GM18951 (cell line): ENCODE data around the gene POLDIP2.

ENCODE experiments used
- POLR2A ChIP-seq: IDR thresholded peaks from 4 replicates; pipeline ENCODE4 v1.6.1; 2011; ENCODE audit warnings: mild to moderate bottlenecking; ENCODE audit not compliant: insufficient read length, insufficient read depth; ENCODE audit errors: extremely low read depth
- in situ Hi-C: fragments of 300-500 bp; cut with MboI; formaldehyde crosslinking; loops from one replicate; pipeline ENCODE4 v1.12.0; 2022; ENCODE audit warnings: low sequenced_read_pairs, mixed read lengths, inconsistent platforms; ENCODE audit not compliant: unreplicated experiment

POLDIP2 gene

GRCh38 chr17:28357061-28357900 lies at the start of gene POLDIP2:
TSS of gene POLDIP2 (minus strand) at chr17:28357527. CDS start at chr17:28357448, 79 bp downstream.
- peak; percentile 98 for TF ChIP-seq POLR2A
- in situ Hi-C loops: no loop called here

GRCh38 chr17:28406473-28406814 lies 49.1 kb upstream of the POLDIP2 start:
- no peak for TF ChIP-seq POLR2A
- in situ Hi-C loops: no loop called here

- TF ChIP-seq POLR2A: peak; percentile 57
- in situ Hi-C loops: no loop called here
Observed at GRCh38 chr17:28405632-28406472, 48.5 kb upstream of the POLDIP2 start, which contains the start of gene SLC46A1. TSS of gene SLC46A1 (minus strand) at chr17:28406212. CDS start at chr17:28406114, 98 bp downstream.

- in situ Hi-C loops: no loop called here
- no peak for TF ChIP-seq POLR2A
Observed at GRCh38 chr17:28404812-28405570, 47.7 kb upstream of the POLDIP2 start.

- in situ Hi-C loops: no loop called here
- no peak for TF ChIP-seq POLR2A
Observed at GRCh38 chr17:28404461-28404811, 47.1 kb upstream of the POLDIP2 start.

GRCh38 chr17:28404007-28404406 lies 46.7 kb upstream of the POLDIP2 start:
- in situ Hi-C loops: no loop called here
- no peak for TF ChIP-seq POLR2A

- in situ Hi-C loops: no loop called here
- no peak for TF ChIP-seq POLR2A
Observed at GRCh38 chr17:28402844-28403243, 45.5 kb upstream of the POLDIP2 start.

- in situ Hi-C loops: no loop called here
Observed at GRCh38 chr17:28402224-28402630, 44.9 kb upstream of the POLDIP2 start.

GRCh38 chr17:28399808-28400207 lies 42.5 kb upstream of the POLDIP2 start:
- TF ChIP-seq POLR2A: no peak
- in situ Hi-C loops: no loop called here

More at GRCh38 chr17:28402224-28402630, 44.9 kb upstream of the POLDIP2 start:
- no peak for TF ChIP-seq POLR2A

GRCh38 chr17:28398280-28398981 lies 41.1 kb upstream of the POLDIP2 start:
- TF ChIP-seq POLR2A: no peak
- in situ Hi-C loops: no loop called here

- in situ Hi-C loops: no loop called here
- TF ChIP-seq POLR2A: no peak
Observed at GRCh38 chr17:28397687-28398279, 40.5 kb upstream of the POLDIP2 start.

GRCh38 chr17:28397275-28397674 lies 39.9 kb upstream of the POLDIP2 start:
- no peak for TF ChIP-seq POLR2A
- in situ Hi-C loops: no loop called here

GRCh38 chr17:28396635-28397239 lies 39.4 kb upstream of the POLDIP2 start:
- in situ Hi-C loops: no loop called here
- no peak for TF ChIP-seq POLR2A
